NOMO-1 (cell line): ENCODE data around the gene ITM2B.
A peak's percentile ranks its signal among the peaks of the same experiment; 100 is the strongest.

Source experiments
- DNase-seq, 2 experiments: peaks; one replicate each; lab custom pipeline; 2025; ENCODE audit not compliant: unreplicated experiment in 2 of 2; lab: John Stamatoyannopoulos, UW

ITM2B gene

GRCh38 chr13:48302871-48303358 lies 69.9 kb downstream of the ITM2B start:
- peak; percentile 37 to 45 for DNase-seq

GRCh38 chr13:48303359-48304142 lies 70.5 kb downstream of the ITM2B start, which contains the start of gene RB1:
Gene RB1, plus strand, starts transcription at chr13:48303751. Its CDS starts 162 bp downstream, at chr13:48303913.
- DNase-seq, result peak; percentile 86 to 90

GRCh38 chr13:48304143-48304876 lies 71.3 kb downstream of the ITM2B start:
- DNase-seq, result peak; percentile 80 to 97

- DNase-seq, result no peak
These were observed 78.2 kb downstream of the ITM2B start for GRCh38 chr13:48311223-48311622.

GRCh38 chr13:48315969-48316650 lies 83.1 kb downstream of the ITM2B start:
- no peak for DNase-seq

- DNase-seq, result no peak
These were observed 84.0 kb downstream of the ITM2B start for GRCh38 chr13:48316826-48317510.

- DNase-seq, result no peak
These were observed 84.7 kb downstream of the ITM2B start for GRCh38 chr13:48317511-48318376.

GRCh38 chr13:48318377-48318811 lies 85.4 kb downstream of the ITM2B start:
- no peak for DNase-seq

- DNase-seq, result no peak
These were observed 86.0 kb downstream of the ITM2B start for GRCh38 chr13:48318821-48319511.
